ENCODE data around the gene ACAD9.

Gene ACAD9

DNA sequence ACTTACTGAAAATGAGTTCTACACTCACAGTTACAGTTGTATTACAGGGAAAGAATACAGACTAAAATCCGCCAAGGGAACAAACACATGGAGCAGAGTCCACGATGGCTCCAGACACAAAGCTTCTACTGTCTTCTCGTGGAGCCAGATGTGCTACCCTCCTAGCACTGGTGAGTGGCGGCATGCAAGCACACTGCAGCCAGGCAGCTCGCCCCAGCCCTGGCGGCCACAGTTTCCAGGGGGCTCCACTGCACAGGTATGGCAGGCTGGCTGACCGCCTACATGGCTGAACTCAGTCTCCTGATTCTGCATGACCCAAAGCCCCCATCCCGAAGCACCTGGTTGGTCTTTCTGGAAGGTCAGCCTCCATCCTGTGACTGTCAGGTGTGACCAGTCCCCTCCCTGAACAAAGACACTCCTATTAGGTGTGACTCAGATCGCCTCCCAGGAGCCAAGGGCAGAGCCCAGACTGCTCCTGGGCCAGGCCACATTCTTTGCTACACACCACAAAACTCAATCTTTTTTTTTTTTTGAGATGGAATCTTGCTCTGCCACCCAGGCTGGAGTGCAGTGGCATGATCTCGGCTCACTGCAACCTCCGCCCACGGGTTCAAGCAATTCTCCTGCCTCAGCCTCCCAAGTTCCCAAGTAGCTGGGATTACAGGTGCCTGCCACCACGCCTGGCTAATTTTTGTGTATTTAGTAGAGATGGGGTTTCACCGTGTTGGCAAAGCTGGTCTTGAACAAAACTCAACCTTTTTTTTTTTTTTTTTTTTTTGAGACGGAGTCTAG, 62.9 kb downstream of the ACAD9 start:
- no peak for FAIRE-seq

DNA sequence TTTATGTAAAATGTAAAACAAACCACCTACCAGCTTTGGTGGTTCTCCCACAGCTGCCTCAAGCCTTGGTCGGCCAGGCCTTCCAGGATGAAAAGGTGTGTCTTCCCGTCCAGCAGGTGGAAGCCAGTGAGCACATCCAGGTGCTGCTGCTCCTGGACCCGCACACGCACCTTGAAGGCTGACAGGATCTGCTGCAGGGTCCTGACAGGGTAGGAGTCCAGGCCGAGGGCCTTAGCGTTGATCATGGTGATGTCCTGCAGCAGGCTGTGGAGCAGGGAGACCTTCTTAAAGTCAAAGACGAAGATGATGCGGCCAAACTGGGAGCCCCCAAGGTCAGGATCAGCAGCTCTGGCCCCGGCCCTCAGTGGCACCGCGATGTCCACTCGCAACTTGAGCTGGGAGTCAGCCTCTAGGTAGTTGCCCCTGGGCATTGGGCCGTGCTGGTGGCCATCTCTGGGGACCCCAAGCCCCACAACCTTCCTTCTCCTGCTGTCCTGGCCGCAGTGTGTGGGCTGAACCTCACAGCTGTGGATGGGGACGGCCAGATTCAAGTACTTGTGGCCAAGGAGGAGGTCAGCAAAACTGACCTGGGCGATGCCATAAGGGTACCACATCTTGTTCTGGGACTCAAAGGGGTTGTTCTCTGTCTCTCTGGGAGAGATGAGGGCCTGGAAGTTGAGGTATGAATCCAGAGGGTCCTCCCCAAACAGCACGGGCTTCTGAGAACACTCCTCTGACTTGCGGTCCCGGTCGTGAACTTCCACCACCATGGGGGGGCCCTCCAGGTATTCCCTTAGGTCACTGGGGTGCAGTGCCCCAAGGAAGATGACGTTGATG, 65.8 kb downstream of the ACAD9 start:
- FAIRE-seq = no peak

DNA sequence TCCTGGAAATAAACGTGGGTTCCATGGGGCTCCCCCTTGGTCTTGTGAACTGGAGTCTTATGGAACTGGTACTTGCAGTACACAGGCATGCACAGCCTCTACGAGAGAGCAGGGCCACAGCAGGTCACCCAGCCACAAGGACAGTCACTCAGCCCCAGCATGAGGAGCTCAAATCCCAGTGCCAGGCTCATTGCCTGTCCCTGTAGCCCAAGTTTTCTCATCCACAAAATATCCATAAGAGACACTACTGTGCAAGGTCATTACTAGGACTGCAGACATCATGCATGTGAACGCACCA, 66.4 kb downstream of the ACAD9 start:
- no peak for FAIRE-seq

GRCh38 chr3:128946411-128946810, 67.0 kb downstream of the ACAD9 start:
- FAIRE-seq = no peak

DNA sequence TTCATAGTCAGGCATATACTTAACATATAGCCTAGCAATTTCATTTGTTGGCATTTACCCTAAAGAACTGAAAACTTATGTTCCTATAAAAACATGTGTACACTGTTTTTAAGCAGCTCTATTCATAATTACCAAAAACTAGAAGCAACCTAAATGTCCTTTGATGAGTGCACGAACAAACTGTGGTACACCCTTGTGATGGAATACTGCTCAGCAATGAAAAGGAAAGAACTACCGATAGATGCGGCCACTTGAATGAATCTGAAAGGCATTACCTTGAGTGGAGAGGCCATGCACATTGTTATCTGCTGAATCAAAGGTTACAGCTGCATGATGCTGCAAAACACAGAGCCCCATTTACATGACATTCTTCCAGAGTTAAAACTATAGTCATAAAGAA, 69.7 kb downstream of the ACAD9 start:
- no peak for FAIRE-seq

DNA sequence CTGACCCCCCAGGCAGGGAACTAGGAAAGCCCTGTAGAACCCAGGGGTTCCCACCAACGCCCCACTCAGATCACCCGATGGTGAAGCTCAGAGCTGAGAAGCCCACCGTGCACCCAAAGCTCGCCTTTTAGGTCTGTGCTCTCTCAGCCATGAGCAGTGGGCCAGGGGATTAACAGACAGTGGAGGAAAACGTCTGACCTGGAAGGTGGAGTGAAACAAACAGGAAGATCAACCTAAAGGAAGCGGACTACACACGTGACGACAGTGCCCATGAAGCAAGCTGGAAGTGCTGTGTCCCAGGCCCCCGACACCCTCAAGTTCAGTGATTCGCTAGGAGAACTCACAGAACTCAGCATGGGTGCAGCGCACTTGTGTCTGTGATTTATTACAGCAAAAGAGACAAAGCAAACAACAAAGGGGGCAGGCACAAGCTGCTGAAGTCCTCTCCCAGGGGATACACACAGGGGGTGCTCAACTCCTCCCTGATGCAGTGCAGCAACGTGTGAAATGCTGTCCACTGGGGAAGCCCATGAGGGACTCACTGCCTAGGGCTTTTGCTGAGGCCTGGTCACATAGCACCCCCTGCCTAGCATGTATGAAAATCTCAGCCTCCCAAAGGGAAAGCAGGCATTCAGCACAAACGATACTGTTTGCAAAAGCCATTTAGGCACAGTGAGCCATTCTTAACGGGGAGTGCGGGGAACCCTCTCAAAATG, 71.0 kb downstream of the ACAD9 start:
- no peak for FAIRE-seq

- FAIRE-seq = no peak
These were observed 77.0 kb downstream of the ACAD9 start for GRCh38 chr3:128956440-128956839.
